ENCODE data around the gene AIMP1.
"Not testable (repeated sequence)": the region's sequence is repeated elsewhere in the genome, so short reads cannot be mapped to it uniquely, and the experiment has no call there.

Gene AIMP1

DNA sequence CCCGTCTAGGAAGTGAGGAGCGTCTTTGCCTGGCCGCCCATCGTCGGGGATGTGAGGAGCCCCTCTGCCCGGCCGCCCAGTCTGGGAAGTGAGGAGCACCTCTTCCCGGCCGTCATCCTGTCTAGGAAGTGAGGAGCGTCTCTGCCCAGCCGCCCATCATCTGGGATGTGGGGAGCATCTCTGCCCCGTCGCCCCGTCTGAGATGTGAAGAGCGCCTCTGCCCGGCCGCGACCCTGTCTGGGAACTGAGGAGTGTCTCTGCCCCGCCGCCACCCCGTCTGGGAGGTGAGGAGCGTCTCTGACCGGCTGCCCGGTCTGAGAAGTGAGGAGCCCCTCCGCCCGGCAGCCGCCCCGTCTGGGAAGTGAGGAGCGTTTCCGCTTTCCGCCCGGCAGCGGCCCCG is 4.8 kb downstream of the AIMP1 start:
- H2AFZ ChIP-seq (ENCODE audit: low read length); H2BK5ac ChIP-seq (ENCODE audit: low read length); H2BK120ac ChIP-seq (ENCODE audit: low read depth, low read length); H3K4me2 ChIP-seq (ENCODE audit: insufficient read depth, low read length, poor library complexity, severe bottlenecking); H3K14ac ChIP-seq (ENCODE audit: low read length); H3K9me3 ChIP-seq (replicated peaks in 1 of 2; ENCODE audit: control insufficient read depth in 2 of 2, insufficient read depth in 1 of 2, low read depth in 1 of 2, low read length in 2 of 2); H2BK12ac ChIP-seq (ENCODE audit: low read length); H3K79me1 ChIP-seq (ENCODE audit: low read depth, low read length); H2BK15ac ChIP-seq (ENCODE audit: low read length); DNase-seq (ENCODE audit: low spot score); H3K9ac ChIP-seq (ENCODE audit: low read depth, low read length, poor library complexity); H2AK5ac ChIP-seq (ENCODE audit: low read depth, low read length); H4K91ac ChIP-seq (ENCODE audit: low read depth, low read length, poor library complexity); H4K8ac ChIP-seq (ENCODE audit: low read depth, low read length); H3K4me1 ChIP-seq (ENCODE audit: control insufficient read depth in 2 of 2, insufficient read depth in 1 of 2, low read depth in 1 of 2, low read length in 2 of 2); H3K4ac ChIP-seq (ENCODE audit: low read length); H3K23ac ChIP-seq (ENCODE audit: low read depth, low read length, poor library complexity); H3K18ac ChIP-seq (ENCODE audit: low read length); H3K4me3 ChIP-seq (ENCODE audit: low read length in 2 of 2); H3K27me3 ChIP-seq (ENCODE audit: control insufficient read depth in 3 of 3, insufficient read depth in 3 of 3, low read depth in 1 of 3, low read length in 3 of 3); H3K27ac ChIP-seq (replicated peaks; ENCODE audit: low read length): not testable (repeated sequence)
- no CpG with 5 or more reads among the region's 34 CpGs for WGBS, 2 donors (ENCODE audit: extremely low coverage in 2 of 2, insufficient read length in 2 of 2, insufficient replicate concordance in 1 of 2)
- H3K36me3 ChIP-seq (replicated peaks in 1 of 2; ENCODE audit: control insufficient read depth in 2 of 2, insufficient read depth in 2 of 2, low read length in 2 of 2) = peaks cover 0 to 18% of the 10 kb centered on the region in 2 donors

DNA sequence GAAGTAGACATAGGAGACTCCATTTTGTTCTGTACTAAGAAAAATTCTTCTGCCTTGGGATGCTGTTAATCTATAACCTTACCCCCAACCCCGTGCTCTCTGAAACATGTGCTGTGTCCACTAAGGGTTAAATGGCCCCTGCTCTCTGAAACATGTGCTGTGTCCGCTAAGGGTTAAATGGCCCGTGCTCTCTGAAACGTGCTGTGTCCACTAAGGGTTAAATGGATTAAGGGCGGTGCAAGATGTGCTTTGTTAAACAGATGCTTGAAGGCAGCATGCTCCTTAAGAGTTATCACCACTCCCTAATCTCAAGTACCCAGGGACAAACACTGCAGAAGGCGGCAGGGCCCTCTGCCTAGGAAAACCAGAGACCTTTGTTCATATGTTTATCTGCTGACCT is 5.5 kb downstream of the AIMP1 start:
- not testable (repeated sequence) for H2AK5ac ChIP-seq (ENCODE audit: low read depth, low read length); H3K23ac ChIP-seq (ENCODE audit: low read depth, low read length, poor library complexity); H2BK120ac ChIP-seq (ENCODE audit: low read depth, low read length); H3K4me3 ChIP-seq (ENCODE audit: low read length in 2 of 2); DNase-seq (ENCODE audit: low spot score); H2AFZ ChIP-seq (ENCODE audit: low read length); H3K4ac ChIP-seq (ENCODE audit: low read length); H3K27ac ChIP-seq (replicated peaks; ENCODE audit: low read length); H3K14ac ChIP-seq (ENCODE audit: low read length); H2BK5ac ChIP-seq (ENCODE audit: low read length); H3K27me3 ChIP-seq (ENCODE audit: control insufficient read depth in 3 of 3, insufficient read depth in 3 of 3, low read depth in 1 of 3, low read length in 3 of 3); H4K8ac ChIP-seq (ENCODE audit: low read depth, low read length); H3K4me1 ChIP-seq (ENCODE audit: control insufficient read depth in 2 of 2, insufficient read depth in 1 of 2, low read depth in 1 of 2, low read length in 2 of 2); H2BK12ac ChIP-seq (ENCODE audit: low read length); H3K18ac ChIP-seq (ENCODE audit: low read length); H3K79me1 ChIP-seq (ENCODE audit: low read depth, low read length); H2BK15ac ChIP-seq (ENCODE audit: low read length); H3K9me3 ChIP-seq (replicated peaks in 1 of 2; ENCODE audit: control insufficient read depth in 2 of 2, insufficient read depth in 1 of 2, low read depth in 1 of 2, low read length in 2 of 2); H3K9ac ChIP-seq (ENCODE audit: low read depth, low read length, poor library complexity); H3K4me2 ChIP-seq (ENCODE audit: insufficient read depth, low read length, poor library complexity, severe bottlenecking); H4K91ac ChIP-seq (ENCODE audit: low read depth, low read length, poor library complexity)
- peaks cover 2 to 25% of the 10 kb centered on the region in 2 donors for H3K36me3 ChIP-seq (replicated peaks in 1 of 2; ENCODE audit: control insufficient read depth in 2 of 2, insufficient read depth in 2 of 2, low read length in 2 of 2)
- WGBS, 2 donors (ENCODE audit: extremely low coverage in 2 of 2, insufficient read length in 2 of 2, insufficient replicate concordance in 1 of 2) = no CpG with 5 or more reads among the region's 6 CpGs

DNA sequence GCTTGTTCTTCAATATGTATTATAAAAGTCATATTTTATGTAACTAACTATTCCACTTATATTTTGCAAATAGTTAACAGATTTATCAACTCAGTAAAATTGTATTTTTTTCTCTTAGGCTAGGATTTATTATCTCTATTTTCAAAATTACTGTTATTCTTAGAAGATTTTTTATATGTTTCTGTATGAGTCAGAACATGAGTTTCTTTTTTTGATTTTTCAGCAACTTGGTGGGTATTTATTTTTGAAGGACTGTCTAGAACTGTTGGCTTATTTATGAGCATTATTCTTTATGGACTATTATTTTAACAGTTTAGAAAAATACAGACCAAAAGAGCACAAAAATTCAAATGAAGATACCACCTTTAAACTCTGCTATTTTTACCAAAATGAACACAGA is 6.8 kb downstream of the AIMP1 start:
- Histone ChIP-seq H3K27me3 (ENCODE audit: control insufficient read depth in 3 of 3, insufficient read depth in 3 of 3, low read depth in 1 of 3, low read length in 3 of 3) (no peaks in the 10 kb centered on the region), H3K79me1 (ENCODE audit: low read depth, low read length) (no peaks in the 10 kb centered on the region), H3K9ac (ENCODE audit: low read depth, low read length, poor library complexity) (no peak overlapping the region), H3K4me3 (ENCODE audit: low read length in 2 of 2) (no peak overlapping the region), H3K23ac (ENCODE audit: low read depth, low read length, poor library complexity) (no peak overlapping the region), H2BK15ac (ENCODE audit: low read length) (no peak overlapping the region), H3K14ac (ENCODE audit: low read length) (no peak overlapping the region), H2BK5ac (ENCODE audit: low read length) (no peak overlapping the region), H3K27ac (replicated peaks; ENCODE audit: low read length) (no peak overlapping the region), H3K36me3 (replicated peaks in 1 of 2; ENCODE audit: control insufficient read depth in 2 of 2, insufficient read depth in 2 of 2, low read length in 2 of 2) (peaks cover 3 to 38% of the 10 kb centered on the region in 2 donors), H2BK120ac (ENCODE audit: low read depth, low read length) (no peak overlapping the region), H2BK12ac (ENCODE audit: low read length) (no peak overlapping the region), H2AFZ (ENCODE audit: low read length) (no peak overlapping the region), H3K4me1 (ENCODE audit: control insufficient read depth in 2 of 2, insufficient read depth in 1 of 2, low read depth in 1 of 2, low read length in 2 of 2) (no peaks in the 10 kb centered on the region), H4K91ac (ENCODE audit: low read depth, low read length, poor library complexity) (no peak overlapping the region), H3K18ac (ENCODE audit: low read length) (no peak overlapping the region), H3K4me2 (ENCODE audit: insufficient read depth, low read length, poor library complexity, severe bottlenecking) (no peak overlapping the region), H4K8ac (ENCODE audit: low read depth, low read length) (no peak overlapping the region), H3K4ac (ENCODE audit: low read length) (no peak overlapping the region), H3K9me3 (replicated peaks in 1 of 2; ENCODE audit: control insufficient read depth in 2 of 2, insufficient read depth in 1 of 2, low read depth in 1 of 2, low read length in 2 of 2) (no peaks in the 10 kb centered on the region), H2AK5ac (ENCODE audit: low read depth, low read length) (no peak overlapping the region)
- DNase-seq (ENCODE audit: low spot score) = no peak

DNA sequence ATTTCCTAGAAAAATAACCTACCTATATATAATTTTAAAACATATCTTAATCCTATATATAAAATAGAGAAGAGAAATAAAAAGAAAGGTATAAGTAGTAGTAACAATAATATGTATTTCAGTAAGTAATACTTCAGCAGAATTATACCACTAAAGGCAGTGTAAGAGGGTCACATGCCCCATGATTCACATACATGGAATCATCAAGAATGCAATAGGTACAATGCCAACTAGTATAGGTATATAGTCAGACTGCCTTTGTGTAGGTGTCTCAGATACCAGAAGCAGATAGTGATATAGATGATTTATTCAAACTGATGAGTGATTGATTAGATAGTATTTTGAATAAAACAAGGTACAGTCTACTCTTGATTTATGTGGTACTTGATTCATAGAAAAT is 9.4 kb downstream of the AIMP1 start:
- no peak overlapping the region for H2BK15ac ChIP-seq (ENCODE audit: low read length)
- H3K27me3 ChIP-seq (ENCODE audit: control insufficient read depth in 3 of 3, insufficient read depth in 3 of 3, low read depth in 1 of 3, low read length in 3 of 3) = no peaks in the 10 kb centered on the region
- no peak overlapping the region for H2AFZ ChIP-seq (ENCODE audit: low read length)
- no peak overlapping the region for H4K8ac ChIP-seq (ENCODE audit: low read depth, low read length)
- no peak overlapping the region for H3K4me2 ChIP-seq (ENCODE audit: insufficient read depth, low read length, poor library complexity, severe bottlenecking)
- no peaks in the 10 kb centered on the region for H3K79me1 ChIP-seq (ENCODE audit: low read depth, low read length)
- H2BK5ac ChIP-seq (ENCODE audit: low read length) = no peak overlapping the region
- no peak for DNase-seq (ENCODE audit: low spot score)
- H2BK12ac ChIP-seq (ENCODE audit: low read length) = no peak overlapping the region
- H3K9me3 ChIP-seq (replicated peaks in 1 of 2; ENCODE audit: control insufficient read depth in 2 of 2, insufficient read depth in 1 of 2, low read depth in 1 of 2, low read length in 2 of 2) = no peaks in the 10 kb centered on the region
- no peak overlapping the region for H2BK120ac ChIP-seq (ENCODE audit: low read depth, low read length)
- no peak overlapping the region for H3K27ac ChIP-seq (replicated peaks; ENCODE audit: low read length)
- no peak overlapping the region for H4K91ac ChIP-seq (ENCODE audit: low read depth, low read length, poor library complexity)
- no peak overlapping the region for H3K23ac ChIP-seq (ENCODE audit: low read depth, low read length, poor library complexity)
- H3K4ac ChIP-seq (ENCODE audit: low read length) = no peak overlapping the region
- no peak overlapping the region for H3K9ac ChIP-seq (ENCODE audit: low read depth, low read length, poor library complexity)
- H3K18ac ChIP-seq (ENCODE audit: low read length) = no peak overlapping the region
- H3K4me3 ChIP-seq (ENCODE audit: low read length in 2 of 2) = no peak overlapping the region
- no peaks in the 10 kb centered on the region for H3K4me1 ChIP-seq (ENCODE audit: control insufficient read depth in 2 of 2, insufficient read depth in 1 of 2, low read depth in 1 of 2, low read length in 2 of 2)
- no peak overlapping the region for H2AK5ac ChIP-seq (ENCODE audit: low read depth, low read length)
- no peak overlapping the region for H3K14ac ChIP-seq (ENCODE audit: low read length)
- H3K36me3 ChIP-seq (replicated peaks in 1 of 2; ENCODE audit: control insufficient read depth in 2 of 2, insufficient read depth in 2 of 2, low read length in 2 of 2) = peaks cover 5 to 64% of the 10 kb centered on the region in 2 donors
